Superior temporal gyrus (tissue), 1 donor: ENCODE data around the gene NRG3.
A peak's percentile ranks its signal among the peaks of the same experiment; 100 is the strongest.
"Not testable (repeated sequence)": the region's sequence is repeated elsewhere in the genome, so short reads cannot be mapped to it uniquely, and the experiment has no call there.

Source experiments
- DNase-seq: peaks from one replicate; pipeline ENCODE4 v3.0.0-alpha.2; 2016; ENCODE audit errors: extremely low spot score

The NRG3 gene

GRCh38 chr10:82916941-82917340 lies 1041.9 kb downstream of the NRG3 start:
- no peak for DNase-seq

DNA sequence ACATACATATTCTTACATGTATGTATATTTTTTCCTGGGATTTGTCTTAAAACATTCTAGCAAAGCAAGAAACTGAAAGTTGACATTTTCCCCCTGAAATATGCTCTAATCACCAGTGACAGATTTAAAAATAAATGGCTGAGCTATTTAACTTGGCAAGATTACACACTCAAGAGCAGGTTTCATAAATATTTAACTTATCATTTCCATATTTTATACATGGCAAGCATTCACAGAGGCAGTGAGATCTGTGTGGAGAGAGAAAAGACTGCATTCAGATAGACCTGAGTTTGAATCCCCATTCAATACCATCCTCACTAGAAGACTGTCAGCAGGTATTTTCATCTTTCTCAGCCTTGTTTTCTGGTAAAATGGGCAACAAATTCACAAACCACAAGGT lies 1043.0 kb downstream of the NRG3 start:
- no peak for DNase-seq

DNA sequence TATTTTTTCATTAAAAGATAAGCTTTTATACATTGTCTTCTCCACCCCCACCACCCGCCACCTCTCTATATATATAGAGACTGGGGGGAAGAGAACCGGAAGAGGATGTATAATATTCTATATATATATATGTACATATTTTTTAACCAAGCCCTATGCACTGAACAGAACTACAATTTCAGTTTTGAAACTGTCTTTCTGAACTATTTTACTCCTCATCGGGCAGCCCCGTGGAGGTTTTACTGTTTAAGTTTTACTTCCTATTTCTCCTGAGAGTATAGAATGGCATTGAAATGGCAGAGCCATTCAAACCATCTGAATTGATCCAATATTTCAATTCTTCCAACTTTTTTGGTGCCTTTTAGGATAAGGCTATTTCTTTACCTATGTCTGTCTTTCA lies 1047.1 kb downstream of the NRG3 start:
- DNase-seq: no peak

DNA sequence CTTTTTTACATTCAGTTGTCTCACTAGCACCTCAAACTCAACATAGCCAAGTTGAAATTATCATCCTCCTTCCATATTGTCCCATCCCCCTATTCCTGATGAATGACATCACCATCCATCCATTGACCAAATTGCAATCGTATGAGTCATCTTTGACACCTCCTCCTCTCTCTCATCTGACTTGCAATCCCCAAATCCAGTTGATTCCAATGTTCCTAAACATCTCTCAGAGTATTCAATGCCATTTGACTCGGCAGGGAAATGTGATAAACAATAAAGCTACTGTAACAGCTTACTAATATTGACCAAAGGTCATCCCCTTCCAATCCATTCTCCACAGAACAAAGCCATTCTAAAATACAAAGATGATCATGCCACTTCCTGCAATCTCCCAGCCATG lies 1047.8 kb downstream of the NRG3 start:
- DNase-seq: no peak

DNA sequence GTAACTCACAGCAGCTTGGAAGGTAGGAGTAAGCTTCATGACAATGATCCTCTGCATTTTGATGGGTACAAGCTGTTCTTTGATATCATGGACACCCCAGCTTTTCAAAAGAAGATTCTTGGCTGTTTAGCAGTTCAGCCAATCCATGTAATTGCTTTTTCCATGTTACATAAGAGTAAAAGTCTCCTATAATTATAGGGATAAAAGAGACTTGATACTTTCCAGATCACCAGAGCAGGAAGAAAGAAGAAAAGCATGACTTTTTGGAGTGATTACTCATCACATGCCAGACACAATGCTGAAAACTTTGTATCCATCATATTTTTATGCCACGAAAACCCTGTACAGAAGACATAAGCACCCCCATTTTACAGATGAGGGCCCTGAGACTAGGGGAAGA lies 1049.7 kb downstream of the NRG3 start:
- peak; percentile 69 for DNase-seq

GRCh38 chr10:82925547-82925946 lies 1050.6 kb downstream of the NRG3 start:
- DNase-seq: no peak

DNA sequence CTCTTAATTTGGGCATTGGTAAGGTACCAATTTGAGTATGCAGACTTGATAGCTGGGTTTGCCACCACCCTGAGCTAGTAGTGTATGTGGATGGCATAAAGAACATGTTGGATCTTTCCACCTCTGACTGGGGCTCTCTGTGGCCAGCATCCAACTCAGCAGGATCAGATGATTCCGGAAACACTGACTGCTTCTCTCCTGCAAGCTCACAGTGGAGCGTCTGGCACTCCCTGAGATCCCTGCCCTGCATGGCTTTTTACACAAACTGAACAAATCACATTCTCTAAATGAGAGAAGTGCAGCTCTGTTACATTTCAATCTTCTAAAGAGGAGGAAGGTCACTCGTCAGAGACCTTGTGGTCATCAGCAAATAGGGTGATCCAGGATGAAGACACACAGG lies 1057.5 kb downstream of the NRG3 start:
- DNase-seq: peak; percentile 34

GRCh38 chr10:82934429-82934828 lies 1059.4 kb downstream of the NRG3 start:
- DNase-seq: no peak

- no peak for DNase-seq
Measured at GRCh38 chr10:82934947-82935346, 1060.0 kb downstream of the NRG3 start.

DNA sequence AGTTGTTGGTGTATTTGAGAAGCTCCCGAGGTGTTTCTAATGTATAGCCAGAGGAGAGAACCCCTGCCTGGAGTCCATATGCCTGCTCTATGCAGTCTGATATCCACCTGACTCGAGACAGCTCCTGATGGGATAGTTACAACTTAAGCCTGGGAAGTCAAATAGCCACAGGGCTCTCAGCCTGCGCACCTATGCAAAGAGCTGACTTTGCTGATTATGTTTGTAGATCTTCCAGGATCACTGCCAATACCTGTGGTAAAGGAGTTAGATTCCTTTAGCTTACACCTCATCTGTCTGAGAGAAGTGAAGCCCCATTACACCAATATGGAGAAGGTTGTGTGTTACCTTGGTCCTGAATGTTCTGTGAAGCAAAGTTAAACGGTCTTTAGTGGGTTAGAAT lies 1063.3 kb downstream of the NRG3 start:
- no peak for DNase-seq

DNA sequence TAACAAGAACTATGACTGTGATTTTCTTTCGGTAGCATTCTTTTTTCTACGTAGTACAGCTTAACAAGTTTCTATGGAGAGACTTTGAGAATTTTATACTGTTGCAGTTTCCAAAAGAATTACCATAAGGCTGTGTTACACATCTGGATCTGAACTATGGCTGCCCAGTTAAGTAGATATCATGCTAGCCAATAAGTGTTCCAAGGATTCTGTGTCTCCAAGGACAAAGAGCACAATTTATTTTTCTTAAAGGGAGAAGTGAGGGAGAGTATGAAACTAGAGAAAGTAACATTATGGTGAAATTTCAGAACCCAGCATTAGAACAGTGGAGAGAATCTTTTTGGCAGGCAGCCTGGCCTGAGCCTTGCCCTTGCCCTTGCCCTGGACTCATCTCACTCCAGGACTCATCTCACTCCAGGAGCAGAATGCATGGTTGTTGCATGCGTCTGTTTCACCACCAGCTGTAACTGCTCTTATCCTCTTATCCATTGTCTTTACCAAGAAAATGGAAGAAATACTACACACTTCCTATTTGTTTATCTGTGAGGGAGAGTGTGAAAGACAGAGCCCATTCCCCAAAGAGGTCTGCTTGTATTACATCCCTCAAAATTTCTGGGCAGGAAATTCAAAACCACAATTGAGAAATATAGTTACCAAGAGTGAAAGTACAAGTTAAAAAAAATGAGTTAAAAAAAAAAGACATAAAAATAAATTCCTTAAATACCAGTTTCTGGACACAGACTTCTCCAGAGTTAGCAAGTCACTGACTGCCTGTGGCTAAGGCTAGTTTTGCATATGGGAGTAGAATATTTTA lies 1067.5 kb downstream of the NRG3 start:
- DNase-seq: no peak

- no peak for DNase-seq
Measured at GRCh38 chr10:82943142-82943541, 1068.1 kb downstream of the NRG3 start.

DNA sequence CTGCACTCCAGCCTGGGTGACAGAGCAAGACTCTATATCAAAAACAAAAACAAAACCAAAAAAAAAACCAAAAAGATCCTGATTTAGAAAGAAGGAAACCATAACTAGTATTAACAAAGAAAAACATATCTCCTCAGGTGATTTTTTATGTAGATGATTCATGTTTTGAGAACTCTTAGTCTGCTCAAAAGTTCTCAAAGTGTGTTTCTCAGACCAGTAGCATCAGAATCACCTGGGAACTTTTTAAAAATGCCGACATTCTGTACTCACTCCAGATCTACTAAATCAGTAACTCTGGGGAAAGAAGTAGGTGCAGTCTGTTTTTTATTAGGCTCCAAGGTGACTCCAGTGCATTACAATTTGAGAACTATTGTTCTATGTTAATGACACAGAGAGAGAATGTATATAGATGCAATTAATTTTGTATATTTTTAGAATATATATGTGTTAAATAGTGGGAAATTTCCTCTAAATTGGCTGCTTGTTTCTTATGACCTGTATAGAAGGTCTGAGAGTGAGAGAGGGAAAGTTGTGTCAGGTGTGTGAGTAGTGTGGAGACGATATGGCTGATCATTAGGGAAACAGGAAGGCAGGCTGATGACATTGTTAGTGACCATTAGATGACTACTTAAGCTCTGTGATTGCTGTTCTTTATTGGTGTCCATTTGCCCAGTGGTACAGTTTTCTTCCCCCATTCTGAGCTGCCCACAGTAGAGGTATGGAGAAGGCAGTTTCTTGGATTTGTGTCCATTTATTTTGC lies 1075.0 kb downstream of the NRG3 start:
- no peak for DNase-seq

DNA sequence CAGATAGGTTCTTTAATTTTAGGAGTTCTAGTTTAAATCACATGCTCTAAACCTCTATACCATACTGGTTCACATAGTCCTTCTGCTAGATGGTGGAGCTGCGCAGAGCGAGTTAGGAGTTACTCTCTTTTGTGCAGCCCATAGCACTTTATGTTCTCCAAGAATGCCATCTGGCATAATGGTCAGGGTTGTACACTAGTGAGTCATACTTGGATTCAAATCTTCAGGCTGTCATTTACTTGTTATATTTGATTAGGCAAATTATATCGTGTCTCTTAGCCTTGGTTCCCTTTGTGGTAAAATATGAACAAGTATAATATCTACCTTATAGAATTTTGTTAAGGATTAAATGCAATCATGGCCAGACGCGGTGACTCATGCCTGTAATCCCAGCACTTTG lies 1078.3 kb downstream of the NRG3 start:
- DNase-seq: no peak

GRCh38 chr10:82953909-82954308 lies 1078.9 kb downstream of the NRG3 start:
- no peak for DNase-seq

DNA sequence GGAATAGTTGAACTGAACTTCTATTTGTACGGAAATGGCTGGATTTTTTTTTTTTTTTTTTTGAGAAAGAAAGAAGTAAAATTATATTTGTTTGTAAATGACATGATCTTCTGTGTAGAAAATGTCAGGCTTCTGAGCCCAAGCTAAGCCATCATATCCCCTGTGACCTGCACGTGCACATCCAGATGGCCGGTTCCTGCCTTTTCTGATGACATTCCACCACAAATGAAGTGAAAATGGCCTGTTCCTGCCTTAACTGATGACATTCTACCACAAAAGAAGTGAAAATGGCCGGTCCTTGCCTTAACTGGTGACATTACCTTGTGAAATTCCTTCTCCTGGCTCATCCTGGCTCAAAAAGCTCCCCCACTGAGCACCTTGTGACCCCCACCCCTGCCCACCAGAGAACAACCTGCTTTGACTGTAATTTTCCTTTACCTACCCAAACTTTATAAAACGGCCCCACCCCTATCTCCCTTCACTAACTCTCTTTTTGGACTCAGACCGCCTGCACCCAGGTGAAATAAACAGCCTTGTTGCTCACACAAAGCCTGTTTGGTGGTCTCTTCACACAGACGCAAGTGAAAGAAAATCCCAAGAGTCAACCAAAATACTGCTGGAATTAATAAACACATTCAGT lies 1085.5 kb downstream of the NRG3 start:
- not testable (repeated sequence) for DNase-seq

- no peak for DNase-seq
Measured at GRCh38 chr10:82961864-82962263, 1086.9 kb downstream of the NRG3 start.

- DNase-seq: no peak
Measured at GRCh38 chr10:82966130-82966529, 1091.1 kb downstream of the NRG3 start.

DNA sequence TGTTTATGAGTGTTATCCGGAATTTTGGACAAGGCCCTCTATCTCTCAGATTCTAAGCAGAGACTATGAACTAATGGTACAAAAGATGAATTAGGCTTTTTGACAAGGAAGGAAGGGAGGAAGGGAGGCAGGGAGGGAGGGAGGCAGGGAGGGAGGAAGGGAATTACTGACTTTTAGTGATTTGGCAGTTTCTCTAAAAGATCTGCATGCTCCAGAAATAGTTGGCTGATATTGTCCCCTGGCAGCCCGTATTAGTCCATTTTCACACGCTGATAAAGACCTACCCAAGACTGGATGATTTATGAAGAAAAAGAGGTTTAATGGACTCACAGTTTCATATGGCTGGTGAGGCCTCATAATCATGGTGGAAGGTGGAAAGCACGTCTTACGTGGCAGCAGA lies 1093.5 kb downstream of the NRG3 start:
- no peak for DNase-seq

- DNase-seq: no peak
Measured at GRCh38 chr10:82969405-82969804, 1094.4 kb downstream of the NRG3 start.

DNA sequence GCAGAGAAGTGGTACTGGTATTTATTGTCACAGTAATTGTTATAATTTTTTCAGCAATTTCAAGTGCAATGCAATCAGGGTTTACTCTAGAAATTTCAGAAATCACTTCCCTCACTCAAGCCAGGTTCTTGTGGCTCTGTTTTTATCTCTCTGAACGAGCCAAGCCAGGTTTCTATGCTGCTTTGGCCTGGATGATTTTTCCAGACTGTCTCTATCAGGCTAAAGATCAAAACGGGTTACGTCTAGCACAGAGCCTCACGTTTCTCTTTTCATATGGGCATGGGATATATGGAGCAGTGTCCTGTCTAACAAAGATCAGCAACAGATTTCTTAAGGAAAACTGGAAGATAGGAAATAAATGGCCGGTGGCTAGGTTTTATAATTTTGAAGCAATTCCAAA lies 1105.3 kb downstream of the NRG3 start:
- no peak for DNase-seq

- DNase-seq: peak; percentile 18
Measured at GRCh38 chr10:82981137-82981723, 1106.2 kb downstream of the NRG3 start.
